ENCODE results near the gene TRIO.

TRIO gene

DNA sequence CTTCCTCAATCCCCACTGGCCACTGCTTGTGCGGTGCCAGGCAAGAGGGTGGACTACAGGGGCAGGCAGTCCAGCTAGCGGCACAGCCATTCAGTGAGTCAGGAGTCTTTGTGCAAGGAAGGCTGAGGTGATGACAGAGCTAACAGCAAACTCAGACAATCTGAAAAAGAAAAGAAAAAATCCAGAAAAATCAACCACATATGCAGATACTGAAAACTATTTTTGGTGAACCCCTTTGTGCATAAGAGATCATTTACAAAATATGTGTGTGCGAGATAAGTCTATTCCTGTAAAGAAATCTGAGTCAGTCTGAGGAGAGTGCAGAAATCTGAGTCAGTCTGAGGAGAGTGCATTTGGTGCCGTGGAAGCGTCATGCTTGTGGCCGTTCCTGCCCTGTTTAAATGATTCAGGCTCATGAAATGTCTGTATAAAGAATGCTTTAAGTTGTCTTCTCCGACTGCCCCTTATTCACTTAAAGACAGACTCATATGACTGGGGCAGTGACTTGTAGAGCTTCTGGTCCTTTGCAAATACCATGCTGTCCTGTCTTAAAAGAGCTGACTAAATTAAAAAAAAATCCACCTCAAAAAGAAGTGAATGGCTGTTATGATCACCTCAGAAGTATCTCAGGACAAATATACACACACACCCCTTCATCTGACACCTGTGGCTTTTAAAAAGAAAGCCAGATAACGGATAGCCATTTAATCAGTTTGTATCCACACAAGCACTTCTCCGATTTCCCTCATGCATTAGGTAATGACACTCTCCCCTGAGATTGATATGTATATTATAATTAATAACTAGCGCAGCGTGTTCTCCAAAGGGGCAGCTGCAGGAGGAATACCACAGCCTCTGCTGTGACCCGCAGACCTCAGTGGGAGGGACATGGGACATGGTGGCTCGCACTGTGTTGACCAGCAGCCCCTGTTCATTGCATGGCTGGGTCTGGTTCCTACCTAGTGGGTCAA is 47.3 kb downstream of the TRIO start:
- H2BK5ac ChIP-seq (ENCODE audit: low read length), result no peak overlapping the region
- peak overlapping the region; percentile 86 for H4K8ac ChIP-seq (ENCODE audit: low read depth, low read length)
- no peak overlapping the region for H3K18ac ChIP-seq (ENCODE audit: low read length)
- H2BK15ac ChIP-seq (replicated peaks; ENCODE audit: low read depth), result no peak overlapping the region
- DNase-seq, result no peak
- H3K4me2 ChIP-seq (ENCODE audit: low read length), result no peak overlapping the region
- peaks cover 77% of the 10 kb centered on the region for H3K79me2 ChIP-seq (ENCODE audit: control insufficient read depth, insufficient read depth, low read length)
- H3K9ac ChIP-seq (ENCODE audit: low read length), result no peak overlapping the region
- peaks cover 3% of the 10 kb centered on the region for H3K4me1 ChIP-seq (ENCODE audit: control insufficient read depth, low read depth, low read length)
- H2AK5ac ChIP-seq (ENCODE audit: low read length), result no peak overlapping the region
- no CpG with 5 or more reads among the region's 13 CpGs for WGBS (ENCODE audit: extremely low coverage, insufficient coverage, low lambda C conversion rate)
- no peak overlapping the region for H3K56ac ChIP-seq (ENCODE audit: low read length)
- H3K23ac ChIP-seq (ENCODE audit: low read length), result no peak overlapping the region
- H3K79me1 ChIP-seq (ENCODE audit: low read length), result peaks cover 13% of the 10 kb centered on the region
- H3K4me3 ChIP-seq (ENCODE audit: low read length), result no peak overlapping the region
- H3K36me3 ChIP-seq (ENCODE audit: control insufficient read depth, insufficient read depth, low read length), result no peaks in the 10 kb centered on the region
- H3K27me3 ChIP-seq (ENCODE audit: insufficient read depth, low read length, poor library complexity), result no peaks in the 10 kb centered on the region
- no peak overlapping the region for H3K4ac ChIP-seq (ENCODE audit: low read depth, low read length)
- no peak overlapping the region for H2BK120ac ChIP-seq (ENCODE audit: low read depth, low read length)
- no peak overlapping the region for H4K5ac ChIP-seq (ENCODE audit: low read length)
- no peak overlapping the region for H3K27ac ChIP-seq (ENCODE audit: low read depth, low read length)

DNA sequence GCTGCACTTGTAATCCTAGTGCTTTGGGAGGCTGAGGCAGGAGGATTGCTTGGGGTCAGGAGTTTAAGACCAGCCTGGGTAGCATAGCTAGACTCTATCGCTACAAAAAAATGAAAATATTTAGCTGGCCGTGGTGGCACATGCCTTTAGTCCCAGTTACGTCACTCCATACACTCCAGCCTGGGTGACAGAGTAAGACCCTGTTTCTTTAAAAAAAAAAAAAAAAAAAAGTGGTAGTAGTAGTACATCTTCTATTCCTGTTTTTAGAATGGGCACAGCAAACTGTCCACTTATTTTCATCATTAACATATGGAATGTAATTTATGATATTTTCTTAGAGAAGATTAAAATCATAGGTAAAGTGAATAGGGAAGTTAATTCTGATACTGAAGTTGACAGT is 48.2 kb downstream of the TRIO start:
- Histone ChIP-seq H2BK120ac (ENCODE audit: low read depth, low read length) (no peak overlapping the region), H3K18ac (ENCODE audit: low read length) (no peak overlapping the region), H3K9ac (ENCODE audit: low read length) (no peak overlapping the region), H4K5ac (ENCODE audit: low read length) (no peak overlapping the region), H3K56ac (ENCODE audit: low read length) (no peak overlapping the region), H2BK15ac (replicated peaks; ENCODE audit: low read depth) (no peak overlapping the region), H3K4me3 (ENCODE audit: low read length) (no peak overlapping the region), H3K4me1 (ENCODE audit: control insufficient read depth, low read depth, low read length) (no peaks in the 10 kb centered on the region), H3K4ac (ENCODE audit: low read depth, low read length) (no peak overlapping the region), H3K79me2 (ENCODE audit: control insufficient read depth, insufficient read depth, low read length) (peaks cover 76% of the 10 kb centered on the region), H3K36me3 (ENCODE audit: control insufficient read depth, insufficient read depth, low read length) (no peaks in the 10 kb centered on the region), H3K27ac (ENCODE audit: low read depth, low read length) (no peak overlapping the region), H2AK5ac (ENCODE audit: low read length) (no peak overlapping the region), H2BK5ac (ENCODE audit: low read length) (no peak overlapping the region), H3K27me3 (ENCODE audit: insufficient read depth, low read length, poor library complexity) (no peaks in the 10 kb centered on the region), H3K79me1 (ENCODE audit: low read length) (peaks cover 9% of the 10 kb centered on the region), H3K23ac (ENCODE audit: low read length) (no peak overlapping the region), H3K4me2 (ENCODE audit: low read length) (no peak overlapping the region), H4K8ac (ENCODE audit: low read depth, low read length) (no peak overlapping the region)
- WGBS (ENCODE audit: extremely low coverage, insufficient coverage, low lambda C conversion rate), result no CpG with 5 or more reads among the region's 3 CpGs
- DNase-seq, result no peak

DNA sequence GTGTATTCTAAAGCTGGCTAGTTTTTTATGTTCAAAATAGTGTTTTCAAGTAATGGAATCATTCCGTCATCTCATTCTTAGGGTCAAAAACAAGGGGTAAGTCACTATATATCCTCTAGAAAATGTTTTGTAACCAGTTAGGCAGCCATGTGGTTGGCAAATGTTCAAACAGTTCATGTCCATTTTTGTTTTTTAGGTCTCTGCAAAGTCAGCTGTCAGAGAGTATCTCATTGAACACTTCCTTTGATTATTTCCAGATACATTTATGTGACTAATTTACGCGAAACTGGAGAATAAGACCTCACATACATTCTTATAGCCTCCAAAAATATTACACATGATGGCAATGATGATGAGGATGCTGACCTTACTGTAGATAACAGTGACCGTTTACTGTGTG is 50.4 kb downstream of the TRIO start:
- Histone ChIP-seq H3K27me3 (ENCODE audit: insufficient read depth, low read length, poor library complexity) (no peaks in the 10 kb centered on the region), H3K27ac (ENCODE audit: low read depth, low read length) (no peak overlapping the region), H4K5ac (ENCODE audit: low read length) (no peak overlapping the region), H3K36me3 (ENCODE audit: control insufficient read depth, insufficient read depth, low read length) (no peaks in the 10 kb centered on the region), H4K8ac (ENCODE audit: low read depth, low read length) (no peak overlapping the region), H3K18ac (ENCODE audit: low read length) (no peak overlapping the region), H2AK5ac (ENCODE audit: low read length) (no peak overlapping the region), H2BK15ac (replicated peaks; ENCODE audit: low read depth) (no peak overlapping the region), H3K79me2 (ENCODE audit: control insufficient read depth, insufficient read depth, low read length) (peaks cover 77% of the 10 kb centered on the region), H3K4me1 (ENCODE audit: control insufficient read depth, low read depth, low read length) (peaks cover 2% of the 10 kb centered on the region), H3K9ac (ENCODE audit: low read length) (no peak overlapping the region), H2BK120ac (ENCODE audit: low read depth, low read length) (no peak overlapping the region), H3K4me3 (ENCODE audit: low read length) (no peak overlapping the region), H3K56ac (ENCODE audit: low read length) (no peak overlapping the region), H2BK5ac (ENCODE audit: low read length) (no peak overlapping the region), H3K79me1 (ENCODE audit: low read length) (peaks cover 12% of the 10 kb centered on the region), H3K4ac (ENCODE audit: low read depth, low read length) (no peak overlapping the region), H3K23ac (ENCODE audit: low read length) (no peak overlapping the region), H3K4me2 (ENCODE audit: low read length) (no peak overlapping the region)
- no peak for DNase-seq
- WGBS (ENCODE audit: extremely low coverage, insufficient coverage, low lambda C conversion rate), result no CpG with 5 or more reads among the region's 4 CpGs

DNA sequence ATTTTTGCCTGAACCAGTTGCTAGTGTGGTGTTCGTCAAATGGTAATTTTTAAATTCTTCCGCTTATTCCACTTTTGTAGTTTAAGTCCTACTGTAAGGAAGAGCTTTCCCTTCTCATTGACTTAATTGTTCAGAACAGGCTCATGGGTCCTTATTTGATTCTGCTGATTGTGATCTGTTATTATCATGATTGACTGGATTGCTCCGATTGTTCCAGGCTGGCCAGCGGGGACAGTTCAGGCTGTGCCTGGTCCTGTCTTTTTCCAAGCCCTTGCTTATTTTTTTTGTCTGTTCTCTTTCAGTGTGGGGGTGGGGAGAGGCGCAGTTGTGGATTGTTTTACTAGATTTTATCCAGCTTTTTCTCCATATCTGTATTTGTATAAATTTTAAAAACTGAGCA is 52.4 kb downstream of the TRIO start:
- Histone ChIP-seq H3K27ac (ENCODE audit: low read depth, low read length) (no peak overlapping the region), H2AK5ac (ENCODE audit: low read length) (no peak overlapping the region), H3K36me3 (ENCODE audit: control insufficient read depth, insufficient read depth, low read length) (no peaks in the 10 kb centered on the region), H4K8ac (ENCODE audit: low read depth, low read length) (no peak overlapping the region), H2BK120ac (ENCODE audit: low read depth, low read length) (no peak overlapping the region), H3K18ac (ENCODE audit: low read length) (peak overlapping the region; percentile 68), H3K4ac (ENCODE audit: low read depth, low read length) (no peak overlapping the region), H3K4me1 (ENCODE audit: control insufficient read depth, low read depth, low read length) (peaks cover 2% of the 10 kb centered on the region), H3K56ac (ENCODE audit: low read length) (no peak overlapping the region), H3K9ac (ENCODE audit: low read length) (no peak overlapping the region), H2BK5ac (ENCODE audit: low read length) (no peak overlapping the region), H2BK15ac (replicated peaks; ENCODE audit: low read depth) (no peak overlapping the region), H4K5ac (ENCODE audit: low read length) (no peak overlapping the region), H3K79me2 (ENCODE audit: control insufficient read depth, insufficient read depth, low read length) (peaks cover 75% of the 10 kb centered on the region), H3K23ac (ENCODE audit: low read length) (no peak overlapping the region), H3K4me2 (ENCODE audit: low read length) (no peak overlapping the region), H3K4me3 (ENCODE audit: low read length) (no peak overlapping the region), H3K27me3 (ENCODE audit: insufficient read depth, low read length, poor library complexity) (no peaks in the 10 kb centered on the region), H3K79me1 (ENCODE audit: low read length) (peaks cover 19% of the 10 kb centered on the region)
- DNase-seq, result no peak
- WGBS (ENCODE audit: extremely low coverage, insufficient coverage, low lambda C conversion rate), result no CpG with 5 or more reads among the region's 5 CpGs

DNA sequence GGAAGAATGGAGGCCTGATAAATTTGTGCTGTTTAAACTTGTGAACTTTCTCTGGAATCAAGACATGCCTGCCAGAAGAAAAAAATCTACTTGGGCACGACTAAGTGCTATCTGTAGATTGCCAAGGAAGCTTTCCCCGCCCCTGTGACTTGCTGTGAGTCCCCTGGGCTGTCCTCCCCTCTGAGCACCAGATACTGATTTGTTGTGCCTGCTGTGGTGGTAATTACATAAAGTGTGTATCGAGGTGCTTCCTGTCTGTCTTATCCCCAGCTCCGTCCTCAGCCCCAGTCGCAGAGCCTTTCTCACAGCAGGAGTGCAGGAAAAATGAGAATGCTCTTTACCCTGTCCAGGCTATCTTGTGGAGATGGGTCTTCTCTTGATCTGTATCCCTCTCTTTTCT is 53.9 kb downstream of the TRIO start:
- H2BK15ac ChIP-seq (replicated peaks; ENCODE audit: low read depth), result no peak overlapping the region
- peaks cover 19% of the 10 kb centered on the region for H3K79me1 ChIP-seq (ENCODE audit: low read length)
- H3K4me3 ChIP-seq (ENCODE audit: low read length), result no peak overlapping the region
- no peaks in the 10 kb centered on the region for H3K27me3 ChIP-seq (ENCODE audit: insufficient read depth, low read length, poor library complexity)
- H3K4me2 ChIP-seq (ENCODE audit: low read length), result no peak overlapping the region
- no CpG with 5 or more reads among the region's 5 CpGs for WGBS (ENCODE audit: extremely low coverage, insufficient coverage, low lambda C conversion rate)
- H3K27ac ChIP-seq (ENCODE audit: low read depth, low read length), result no peak overlapping the region
- DNase-seq, result peak; percentile 67
- H3K9ac ChIP-seq (ENCODE audit: low read length), result no peak overlapping the region
- H4K8ac ChIP-seq (ENCODE audit: low read depth, low read length), result no peak overlapping the region
- H4K5ac ChIP-seq (ENCODE audit: low read length), result no peak overlapping the region
- H3K36me3 ChIP-seq (ENCODE audit: control insufficient read depth, insufficient read depth, low read length), result no peaks in the 10 kb centered on the region
- H3K18ac ChIP-seq (ENCODE audit: low read length), result no peak overlapping the region
- no peak overlapping the region for H2BK120ac ChIP-seq (ENCODE audit: low read depth, low read length)
- H2BK5ac ChIP-seq (ENCODE audit: low read length), result no peak overlapping the region
- peaks cover 2% of the 10 kb centered on the region for H3K4me1 ChIP-seq (ENCODE audit: control insufficient read depth, low read depth, low read length)
- H3K4ac ChIP-seq (ENCODE audit: low read depth, low read length), result no peak overlapping the region
- H2AK5ac ChIP-seq (ENCODE audit: low read length), result no peak overlapping the region
- no peak overlapping the region for H3K56ac ChIP-seq (ENCODE audit: low read length)
- peaks cover 71% of the 10 kb centered on the region for H3K79me2 ChIP-seq (ENCODE audit: control insufficient read depth, insufficient read depth, low read length)
- H3K23ac ChIP-seq (ENCODE audit: low read length), result no peak overlapping the region
